Thoracic aorta (tissue), 2 donors: ENCODE data around the gene GOLPH3L. TPM values are rescaled to one million over a fixed set of nuclear protein-coding genes. Genes with fewer than 3 reads are reported as not detected.
A peak's percentile ranks its signal among the peaks of the same experiment; 100 is the strongest.
"Not testable (repeated sequence)": the region's sequence is repeated elsewhere in the genome, so short reads cannot be mapped to it uniquely, and the experiment has no call there.

Experiments
- ATAC-seq: fragments of 150-250 bp; one replicate; pipeline ENCODE4 v1.8.0; 2017; ENCODE audit warnings: low read depth; ENCODE audit not compliant: insufficient number of reproducible peaks, low FRiP score
- DNase-seq: peaks from one replicate; pipeline ENCODE4 v3.0.0-alpha.2; 2020; ENCODE audit warnings: low spot score
- H3K27ac ChIP-seq, 2 donors: fragments of 200-600 bp; sonication (generic); 1 replicate in 1 of 2; 2 replicates in 1 of 2; pipeline ENCODE4 v1.5.1; 2016; ENCODE audit warnings: mild to moderate bottlenecking in 2 of 2, moderate library complexity in 2 of 2
- H3K27me3 ChIP-seq: fragments of 200-600 bp; sonication (generic); replicated peaks from 2 replicates; pipeline ENCODE4 v1.6.0; 2016; ENCODE audit warnings: mild to moderate bottlenecking; ENCODE audit not compliant: insufficient read depth
- H3K36me3 ChIP-seq: fragments of 200-600 bp; sonication (generic); one replicate; pipeline ENCODE4 v1.5.1; 2016
- H3K4me1 ChIP-seq, 2 donors: fragments of 200-600 bp; sonication (generic); 1 replicate in 1 of 2; 2 replicates in 1 of 2; pipeline versions ENCODE4 v1.5.1 to v1.6.0; 2016; ENCODE audit warnings: low read depth in 2 of 2, mild to moderate bottlenecking in 1 of 2; ENCODE audit not compliant: control insufficient read depth in 1 of 2
- H3K4me3 ChIP-seq: fragments of 200-600 bp; sonication (generic); 2 replicates; pipeline ENCODE4 v1.5.1; 2016; ENCODE audit warnings: mild to moderate bottlenecking
- H3K9me3 ChIP-seq: fragments of 200-600 bp; sonication (generic); 2 replicates; pipeline ENCODE4 v1.5.1; 2016
- total RNA-seq, 2 donors: library from RNA; depleted of rRNA; stranded (reverse); fragments of >200 nt; gene quantifications; one replicate each; pipeline versions ENCODE4 v1.1.0 to v1.2.3, GENCODE V29; 2016
- TF ChIP-seq, protein P1 (sequence below): fragments of 200-600 bp; sonication (generic); IDR thresholded peaks from one replicate; pipeline ENCODE4 v1.5.1; 2019; ENCODE audit warnings: antibody characterized with exemption

Gene GOLPH3L
- total RNA-seq, 2 donors from 2014 or later, result 13.7 to 15.6 TPM

DNA sequence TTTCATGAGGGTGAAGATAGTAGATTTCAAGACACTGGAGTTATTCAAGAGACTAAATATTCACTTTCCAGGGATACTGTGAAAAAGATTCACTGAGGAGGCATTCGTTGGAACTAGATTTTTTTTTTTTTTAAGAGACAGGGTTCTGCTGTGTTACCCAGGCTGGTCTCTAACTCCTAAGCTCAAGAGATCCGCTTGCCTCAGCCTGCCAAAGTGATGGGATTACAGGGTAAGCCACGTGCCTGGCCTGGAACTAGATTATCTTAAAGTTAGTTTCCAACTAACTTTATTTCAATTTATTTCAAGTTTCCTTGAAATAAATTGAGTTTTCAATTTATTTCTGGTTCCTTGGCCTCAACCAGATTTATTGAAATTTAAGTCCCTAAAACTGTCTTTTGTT, 93.2 kb downstream of the GOLPH3L start:
- Histone ChIP-seq H3K27ac (peak overlapping the region; percentile 65 to 78), H3K36me3 (peaks cover 12% of the 10 kb centered on the region), H3K27me3 (no peaks in the 10 kb centered on the region), H3K4me1 (peaks cover 10 to 17% of the 10 kb centered on the region in 2 donors), H3K4me3 (no peak overlapping the region), H3K9me3 (no peaks in the 10 kb centered on the region)
- DNase-seq, result no peak
- TF ChIP-seq, protein P1, sequence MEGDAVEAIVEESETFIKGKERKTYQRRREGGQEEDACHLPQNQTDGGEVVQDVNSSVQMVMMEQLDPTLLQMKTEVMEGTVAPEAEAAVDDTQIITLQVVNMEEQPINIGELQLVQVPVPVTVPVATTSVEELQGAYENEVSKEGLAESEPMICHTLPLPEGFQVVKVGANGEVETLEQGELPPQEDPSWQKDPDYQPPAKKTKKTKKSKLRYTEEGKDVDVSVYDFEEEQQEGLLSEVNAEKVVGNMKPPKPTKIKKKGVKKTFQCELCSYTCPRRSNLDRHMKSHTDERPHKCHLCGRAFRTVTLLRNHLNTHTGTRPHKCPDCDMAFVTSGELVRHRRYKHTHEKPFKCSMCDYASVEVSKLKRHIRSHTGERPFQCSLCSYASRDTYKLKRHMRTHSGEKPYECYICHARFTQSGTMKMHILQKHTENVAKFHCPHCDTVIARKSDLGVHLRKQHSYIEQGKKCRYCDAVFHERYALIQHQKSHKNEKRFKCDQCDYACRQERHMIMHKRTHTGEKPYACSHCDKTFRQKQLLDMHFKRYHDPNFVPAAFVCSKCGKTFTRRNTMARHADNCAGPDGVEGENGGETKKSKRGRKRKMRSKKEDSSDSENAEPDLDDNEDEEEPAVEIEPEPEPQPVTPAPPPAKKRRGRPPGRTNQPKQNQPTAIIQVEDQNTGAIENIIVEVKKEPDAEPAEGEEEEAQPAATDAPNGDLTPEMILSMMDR, result no peak
- ATAC-seq, result no peak

DNA sequence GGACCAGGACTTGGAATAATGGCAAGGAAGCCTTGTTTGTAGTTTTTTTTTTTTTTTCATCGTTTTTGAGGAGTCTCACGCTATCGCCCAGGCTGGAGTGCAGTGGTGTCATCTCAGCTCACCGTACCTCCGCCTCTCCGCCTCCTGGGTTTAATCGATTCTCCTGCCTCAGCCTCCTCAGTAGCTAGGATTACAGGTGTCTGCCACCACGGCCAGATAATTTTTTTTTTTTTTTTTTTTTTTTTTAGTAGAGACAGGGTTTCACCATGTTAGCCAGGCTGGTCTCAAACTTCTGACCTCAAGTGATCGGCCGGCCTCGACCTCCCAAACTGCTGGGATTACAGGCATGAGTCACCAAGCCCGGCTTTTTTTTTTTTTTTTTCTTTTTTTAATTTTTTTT, 94.6 kb downstream of the GOLPH3L start:
- H3K9me3 ChIP-seq, H3K4me3 ChIP-seq, H3K27me3 ChIP-seq, DNase-seq, ATAC-seq, H3K27ac ChIP-seq: not testable (repeated sequence)
- H3K4me1 ChIP-seq, result peaks cover 10 to 17% of the 10 kb centered on the region in 2 donors
- peaks cover 12% of the 10 kb centered on the region for H3K36me3 ChIP-seq

DNA sequence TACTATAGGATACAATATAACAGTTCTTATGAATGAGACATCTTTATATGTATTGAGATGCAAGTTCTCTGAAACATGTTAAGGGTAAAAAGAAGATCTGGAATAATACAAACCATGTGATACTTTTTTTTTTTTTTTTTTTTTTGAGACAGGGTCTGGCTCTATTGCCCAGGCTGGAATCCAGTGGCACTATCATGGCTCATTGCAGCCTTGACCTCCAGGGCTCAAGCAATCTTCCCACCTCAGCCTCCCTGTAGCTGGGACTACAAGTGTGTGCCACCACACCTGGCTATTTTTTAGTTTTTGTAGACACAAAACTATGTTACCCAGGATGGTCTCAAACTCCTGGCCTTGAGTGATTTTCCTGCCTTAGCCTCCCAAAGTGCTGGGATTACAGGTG, 95.4 kb downstream of the GOLPH3L start:
- ATAC-seq (no peak), DNase-seq (no peak)
- TF ChIP-seq, protein P1, result no peak
- no peak overlapping the region for H3K4me3 ChIP-seq
- H3K9me3 ChIP-seq, result no peaks in the 10 kb centered on the region
- no peaks in the 10 kb centered on the region for H3K27me3 ChIP-seq
- peaks cover 10 to 17% of the 10 kb centered on the region in 2 donors for H3K4me1 ChIP-seq
- peaks cover 12% of the 10 kb centered on the region for H3K36me3 ChIP-seq
- H3K27ac ChIP-seq, result no peak overlapping the region

DNA sequence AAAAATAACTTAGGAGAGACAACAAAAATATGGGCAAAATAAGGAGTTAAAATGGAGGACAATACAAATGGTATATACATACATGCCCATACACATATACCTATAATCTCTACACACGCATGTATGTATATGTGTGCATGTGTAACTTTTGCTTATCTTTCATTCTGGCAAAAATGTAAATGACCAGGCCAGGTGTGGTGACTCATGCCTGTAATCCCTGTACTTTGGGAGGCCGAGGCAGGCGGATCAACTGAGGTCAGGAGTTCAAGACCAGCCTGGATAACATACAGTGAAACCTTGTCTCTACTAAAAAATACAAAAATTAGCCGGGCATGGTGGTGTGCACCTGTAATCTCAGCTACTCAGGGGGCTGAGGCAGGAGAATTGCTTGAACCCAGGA, 98.6 kb downstream of the GOLPH3L start:
- not testable (repeated sequence) for H3K4me3 ChIP-seq, DNase-seq, H3K27ac ChIP-seq, H3K27me3 ChIP-seq, H3K4me1 ChIP-seq, H3K9me3 ChIP-seq, ATAC-seq
- H3K36me3 ChIP-seq, result peaks cover 12% of the 10 kb centered on the region

DNA sequence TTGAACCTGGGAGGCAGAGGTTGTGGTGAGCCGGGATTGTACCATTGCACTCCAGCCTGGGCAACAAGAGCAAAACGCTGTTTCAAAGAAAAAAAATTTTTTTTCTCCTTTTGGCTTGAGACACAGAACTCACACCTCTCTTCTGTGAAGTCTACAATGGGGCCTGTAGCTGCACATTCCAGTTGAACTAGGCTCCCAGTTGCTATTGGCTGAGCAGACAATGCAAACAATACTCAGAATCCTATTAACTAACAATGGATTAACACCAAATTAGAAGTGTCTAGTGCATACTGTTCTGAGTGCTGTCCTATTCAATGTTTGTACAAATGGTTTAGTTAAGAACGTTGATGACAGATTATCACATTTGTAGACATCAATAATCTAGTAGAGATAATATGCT, 100.0 kb downstream of the GOLPH3L start:
- Histone ChIP-seq H3K27me3 (no peaks in the 10 kb centered on the region), H3K27ac (no peak overlapping the region), H3K9me3 (no peaks in the 10 kb centered on the region), H3K4me1 (no peaks in the 10 kb centered on the region), H3K36me3 (peaks cover 12% of the 10 kb centered on the region), H3K4me3 (no peak overlapping the region)
- DNase-seq, result no peak
- TF ChIP-seq, protein P1, result no peak
- no peak for ATAC-seq

Other genes starting within 250 kb of the GOLPH3L start
- gene TARS2, start 209.7 kb downstream of the GOLPH3L start, total RNA-seq, result 10 to 100 TPM; 11.6 to 13.5 TPM
- gene ECM1, start 189.0 kb downstream of the GOLPH3L start, total RNA-seq, result 10 to 100 TPM; 22.8 to 54.0 TPM
- not detected for gene FALEC, start 181.4 kb downstream of the GOLPH3L start, total RNA-seq
- 10 to 100 TPM; 28.4 to 45.1 TPM for gene ADAMTSL4, start 147.7 kb downstream of the GOLPH3L start, total RNA-seq
- 100 to 1,000 TPM; 588 to 607 TPM for gene MCL1, start 117.5 kb downstream of the GOLPH3L start, total RNA-seq
- gene ENSA, start 67.5 kb downstream of the GOLPH3L start, total RNA-seq, result 10 to 100 TPM; 85.7 to 94.5 TPM
- gene HORMAD1, start 23.7 kb upstream of the GOLPH3L start, total RNA-seq, result not detected
- gene CTSS, start 68.6 kb upstream of the GOLPH3L start, total RNA-seq, result 10 to 100 TPM; 64.7 to 82.6 TPM
- gene CTSK, start 111.1 kb upstream of the GOLPH3L start, total RNA-seq, result 100 to 1,000 TPM in 1 of 2 donors, 10 to 100 TPM in 1; 70.7 to 117 TPM
- gene ARNT, start 179.4 kb upstream of the GOLPH3L start, total RNA-seq, result 10 to 100 TPM; 60.9 to 73.2 TPM
- not detected for gene CTXND2, start 190.0 kb upstream of the GOLPH3L start, total RNA-seq
- gene SETDB1, start 229.2 kb upstream of the GOLPH3L start, total RNA-seq, result 10 to 100 TPM; 38.9 to 42.7 TPM